Fibroblast of peridontal ligament (primary cell): ENCODE measurements around the gene FADD.

Experiments
- DNase-seq: peaks from one replicate; pipeline ENCODE4 v3.0.0-alpha.2; 2010; ENCODE audit errors: extremely low read depth

FADD gene, protein sequence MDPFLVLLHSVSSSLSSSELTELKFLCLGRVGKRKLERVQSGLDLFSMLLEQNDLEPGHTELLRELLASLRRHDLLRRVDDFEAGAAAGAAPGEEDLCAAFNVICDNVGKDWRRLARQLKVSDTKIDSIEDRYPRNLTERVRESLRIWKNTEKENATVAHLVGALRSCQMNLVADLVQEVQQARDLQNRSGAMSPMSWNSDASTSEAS

DNA sequence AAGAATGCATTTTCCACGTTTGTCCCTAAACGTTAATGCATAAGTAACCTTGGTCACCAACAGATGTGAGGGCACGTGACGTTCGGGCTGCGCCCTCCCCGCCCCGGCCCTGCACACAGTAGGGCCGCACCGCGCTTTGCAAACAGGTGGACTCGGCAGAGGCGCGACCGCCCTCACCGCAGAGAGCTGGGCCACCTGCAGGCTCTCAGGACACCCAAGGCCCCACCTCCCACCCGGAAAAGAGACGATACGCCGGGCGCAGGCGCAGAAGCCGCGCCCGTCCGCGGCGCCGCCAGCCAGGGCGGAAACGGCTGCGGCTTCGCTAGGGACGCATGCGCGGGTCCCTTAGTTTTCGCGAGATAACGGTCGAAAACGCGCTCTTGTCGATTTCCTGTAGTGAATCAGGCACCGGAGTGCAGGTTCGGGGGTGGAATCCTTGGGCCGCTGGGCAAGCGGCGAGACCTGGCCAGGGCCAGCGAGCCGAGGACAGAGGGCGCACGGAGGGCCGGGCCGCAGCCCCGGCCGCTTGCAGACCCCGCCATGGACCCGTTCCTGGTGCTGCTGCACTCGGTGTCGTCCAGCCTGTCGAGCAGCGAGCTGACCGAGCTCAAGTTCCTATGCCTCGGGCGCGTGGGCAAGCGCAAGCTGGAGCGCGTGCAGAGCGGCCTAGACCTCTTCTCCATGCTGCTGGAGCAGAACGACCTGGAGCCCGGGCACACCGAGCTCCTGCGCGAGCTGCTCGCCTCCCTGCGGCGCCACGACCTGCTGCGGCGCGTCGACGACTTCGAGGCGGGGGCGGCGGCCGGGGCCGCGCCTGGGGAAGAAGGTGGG lies at the start of gene FADD:
Gene FADD, plus strand, starts transcription at position 377 of the 831 bp plus-strand sequence. Its CDS starts 164 bp downstream, at position 541.
- DNase-seq, result peak; percentile 90

DNA sequence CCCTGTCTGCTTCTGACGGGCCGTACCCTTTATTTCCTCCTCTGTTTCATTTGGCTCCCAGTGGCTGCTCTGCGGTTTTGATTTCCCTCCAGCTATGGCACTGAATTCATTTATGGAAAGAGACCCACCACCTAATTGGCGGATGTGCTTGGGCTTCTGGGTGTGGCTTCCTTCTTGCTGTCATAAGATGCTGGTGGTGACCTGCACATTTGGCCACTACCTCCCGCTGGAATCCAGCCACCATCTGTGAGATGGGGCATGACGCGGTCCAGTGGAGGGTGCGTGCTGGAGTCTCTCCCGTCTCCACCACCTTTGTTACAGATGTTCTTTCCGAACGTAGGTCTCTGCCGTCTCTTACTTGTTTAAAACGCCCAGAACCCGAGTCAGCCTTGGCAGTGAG lies 47.7 kb upstream of the FADD start:
- no peak for DNase-seq

DNA sequence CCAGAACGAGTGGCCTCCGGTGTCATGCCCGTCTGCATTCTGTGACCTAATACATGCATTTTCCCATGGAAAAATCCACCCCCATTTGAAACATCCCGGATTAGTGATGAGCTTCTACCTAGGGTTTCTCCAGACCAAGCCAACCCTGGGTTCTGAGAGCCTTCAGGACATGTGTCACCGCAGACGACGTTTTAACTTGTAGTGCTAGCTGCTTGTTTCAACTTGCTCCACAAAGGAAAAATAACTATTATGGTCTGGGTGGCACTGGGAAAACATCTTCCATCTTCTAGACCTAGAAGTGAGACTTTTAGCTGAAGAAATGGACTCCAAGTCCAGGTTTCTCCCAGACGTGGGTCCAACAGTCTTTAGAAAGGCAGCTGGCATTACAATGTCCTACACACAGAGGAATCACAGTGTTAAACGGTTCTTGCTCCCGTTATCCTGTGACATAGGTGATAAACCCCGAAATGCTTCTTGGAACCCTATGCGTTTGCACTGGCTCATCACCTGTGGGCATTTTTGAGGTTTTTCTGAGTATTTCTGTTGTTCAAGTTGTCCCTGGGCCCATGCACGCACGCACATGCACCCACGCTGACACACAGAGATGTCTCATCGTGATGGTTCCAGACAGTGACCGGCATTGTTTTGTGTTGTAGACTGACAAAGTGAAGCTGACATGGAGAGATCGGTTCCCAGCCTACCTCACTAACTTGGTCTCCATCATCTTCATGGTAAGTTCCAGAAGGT lies 46.6 kb upstream of the FADD start:
- DNase-seq, result no peak

DNA sequence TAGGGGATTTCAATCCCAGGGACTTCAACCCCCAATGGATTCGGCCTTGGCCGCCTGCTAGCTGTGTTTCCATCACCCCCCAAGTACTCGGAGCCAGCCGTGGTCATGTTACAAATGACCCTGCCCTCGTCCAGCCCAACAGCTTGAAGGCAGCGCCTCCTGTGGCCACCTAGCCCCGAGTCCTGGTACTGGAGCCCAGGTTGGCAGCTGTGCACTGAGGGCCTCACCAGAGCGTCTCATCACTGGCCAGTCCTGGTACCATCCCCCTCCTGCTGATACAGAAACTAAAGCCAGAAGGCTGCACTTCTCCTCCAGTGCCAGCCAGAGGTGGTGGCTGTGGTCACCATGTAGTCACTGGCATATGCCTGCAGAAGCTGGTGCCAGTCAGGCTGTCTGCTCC lies 44.9 kb upstream of the FADD start:
- DNase-seq, result peak; percentile 6

DNA sequence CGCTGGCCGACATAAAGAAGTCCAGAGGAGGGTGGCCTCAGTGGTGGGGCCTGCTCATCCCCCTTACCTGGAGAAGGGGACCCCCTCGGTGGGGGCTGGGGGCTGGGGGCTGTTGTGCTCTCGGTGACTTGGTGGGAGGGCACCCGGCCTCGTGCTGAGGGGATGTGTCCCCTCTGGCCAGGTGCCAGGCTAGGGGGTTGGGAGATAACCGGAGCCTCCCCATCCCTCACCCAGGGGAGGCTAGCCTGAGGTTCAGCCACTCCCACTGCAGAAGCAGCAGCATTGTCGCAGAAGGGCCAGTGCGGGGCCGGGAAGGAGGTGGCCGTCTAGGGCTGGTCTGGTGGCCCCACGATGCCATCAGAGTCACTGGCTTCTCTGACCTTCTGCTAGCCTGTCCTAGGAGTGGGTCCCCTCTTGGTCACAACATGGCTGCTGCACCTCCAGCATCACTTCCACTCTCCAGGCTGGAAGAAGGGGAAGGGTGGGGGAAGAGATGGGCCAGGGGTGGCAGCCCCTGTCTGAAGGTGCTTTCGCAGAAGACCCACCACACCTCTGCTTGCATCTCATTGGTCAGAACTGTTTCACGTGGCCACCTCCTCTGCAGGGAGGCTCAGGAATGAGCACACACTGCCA lies 44.2 kb upstream of the FADD start:
- DNase-seq, result no peak

DNA sequence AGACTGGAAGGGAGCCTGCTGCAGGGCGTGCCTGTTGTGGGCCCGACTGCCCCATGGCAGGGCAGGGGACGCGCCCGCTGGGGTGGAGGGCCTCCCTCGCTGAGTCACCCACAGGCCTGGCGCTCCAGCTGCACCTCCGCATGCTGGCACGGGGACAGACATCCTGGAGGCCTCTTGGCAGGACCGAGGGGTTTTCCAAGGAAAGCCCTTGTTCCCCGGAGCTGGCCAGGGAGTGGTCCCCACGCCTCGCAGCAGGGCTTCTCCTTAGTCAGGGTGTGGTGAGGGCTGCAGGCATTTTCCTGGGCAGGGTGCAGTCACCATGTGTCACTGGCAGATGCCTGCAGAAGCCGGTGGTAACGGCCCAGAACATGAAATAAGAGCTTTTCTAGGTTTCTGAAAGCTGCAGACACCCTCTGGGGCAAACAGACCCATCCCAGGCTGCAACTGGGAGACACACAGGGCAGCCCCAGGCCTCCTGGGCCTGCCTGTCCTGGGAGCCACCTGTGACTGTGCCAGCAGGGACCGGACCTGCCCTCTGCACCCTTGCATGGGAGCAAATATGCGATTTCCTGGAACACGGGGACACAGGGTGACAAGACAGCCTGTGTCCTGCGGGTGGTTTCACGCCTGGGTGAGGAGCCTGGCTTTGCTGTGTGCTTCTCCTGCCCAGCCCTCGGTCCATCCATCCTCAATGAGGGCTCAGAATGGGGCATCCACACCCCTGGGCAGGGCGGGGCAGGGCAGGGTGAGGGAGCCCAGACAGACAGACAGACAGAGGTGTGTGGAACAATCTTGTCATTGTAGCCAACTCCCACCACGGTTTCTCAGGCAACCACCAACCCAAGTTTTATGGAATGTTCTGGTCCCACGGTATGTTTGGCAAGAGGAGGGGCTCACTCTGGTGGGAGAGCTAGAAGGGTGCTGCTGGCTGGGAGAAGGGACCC lies 43.2 kb upstream of the FADD start:
- DNase-seq, result peak; percentile 9

DNA sequence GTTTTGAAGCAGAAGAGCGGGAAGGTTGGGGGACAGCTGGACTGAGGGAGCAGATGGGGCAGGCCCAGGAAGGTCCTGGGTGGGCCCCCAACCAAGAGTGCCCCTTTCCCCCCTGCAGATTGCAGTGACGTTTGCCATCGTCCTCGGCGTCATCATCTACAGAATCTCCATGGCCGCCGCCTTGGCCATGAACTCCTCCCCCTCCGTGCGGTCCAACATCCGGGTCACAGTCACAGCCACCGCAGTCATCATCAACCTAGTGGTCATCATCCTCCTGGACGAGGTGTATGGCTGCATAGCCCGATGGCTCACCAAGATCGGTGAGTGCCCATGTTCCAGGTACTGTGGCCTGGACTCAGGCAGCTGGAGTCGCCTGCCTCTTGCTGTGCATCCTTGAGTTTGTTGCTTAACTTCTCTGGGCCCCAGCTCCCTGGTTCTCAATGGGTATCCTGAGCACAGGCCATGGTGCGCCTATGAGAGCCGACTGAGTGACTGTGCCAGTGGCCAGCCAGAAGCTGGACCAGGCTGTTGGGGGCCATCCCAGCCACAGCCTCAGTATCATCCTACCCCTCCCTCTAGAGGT lies 42.0 kb upstream of the FADD start:
- DNase-seq, result no peak

DNA sequence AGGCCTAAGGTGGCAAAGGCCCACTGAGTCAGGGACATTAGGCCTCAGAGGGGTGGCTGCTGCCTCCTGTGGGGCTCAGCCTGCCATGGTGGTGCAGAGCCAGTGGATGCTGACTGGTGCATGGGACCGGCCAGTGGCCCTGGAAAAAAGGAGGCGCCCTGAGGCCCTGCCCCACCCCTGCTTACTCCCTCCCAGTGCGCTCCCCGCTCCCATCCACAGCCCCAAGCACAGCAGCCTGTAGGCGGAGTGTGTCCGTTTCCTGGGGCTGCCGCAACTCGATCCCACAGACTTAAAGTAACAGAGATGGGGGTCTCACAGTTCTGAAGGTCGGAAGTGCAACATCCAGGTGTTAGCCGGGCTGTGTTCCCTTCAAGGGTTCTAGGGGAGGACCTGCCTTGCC lies 38.4 kb upstream of the FADD start:
- DNase-seq, result no peak

DNA sequence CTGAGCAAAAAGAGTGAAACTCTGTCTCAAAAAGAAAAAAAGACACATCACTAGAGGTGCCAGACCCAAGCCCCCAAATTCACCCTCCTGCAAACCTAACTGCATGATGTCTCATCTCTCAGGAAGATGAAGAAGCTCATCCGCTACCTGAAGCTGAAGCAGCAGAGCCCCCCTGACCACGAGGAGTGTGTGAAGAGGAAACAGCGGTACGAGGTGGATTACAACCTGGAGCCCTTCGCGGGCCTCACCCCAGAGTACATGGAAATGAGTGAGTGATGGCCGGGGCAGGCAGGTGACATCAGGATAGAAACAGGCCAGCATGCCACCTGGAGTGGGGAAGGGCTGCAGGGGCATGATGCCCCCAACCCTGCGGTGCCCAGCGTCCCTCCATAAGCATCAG lies 36.0 kb upstream of the FADD start:
- DNase-seq, result no peak

DNA sequence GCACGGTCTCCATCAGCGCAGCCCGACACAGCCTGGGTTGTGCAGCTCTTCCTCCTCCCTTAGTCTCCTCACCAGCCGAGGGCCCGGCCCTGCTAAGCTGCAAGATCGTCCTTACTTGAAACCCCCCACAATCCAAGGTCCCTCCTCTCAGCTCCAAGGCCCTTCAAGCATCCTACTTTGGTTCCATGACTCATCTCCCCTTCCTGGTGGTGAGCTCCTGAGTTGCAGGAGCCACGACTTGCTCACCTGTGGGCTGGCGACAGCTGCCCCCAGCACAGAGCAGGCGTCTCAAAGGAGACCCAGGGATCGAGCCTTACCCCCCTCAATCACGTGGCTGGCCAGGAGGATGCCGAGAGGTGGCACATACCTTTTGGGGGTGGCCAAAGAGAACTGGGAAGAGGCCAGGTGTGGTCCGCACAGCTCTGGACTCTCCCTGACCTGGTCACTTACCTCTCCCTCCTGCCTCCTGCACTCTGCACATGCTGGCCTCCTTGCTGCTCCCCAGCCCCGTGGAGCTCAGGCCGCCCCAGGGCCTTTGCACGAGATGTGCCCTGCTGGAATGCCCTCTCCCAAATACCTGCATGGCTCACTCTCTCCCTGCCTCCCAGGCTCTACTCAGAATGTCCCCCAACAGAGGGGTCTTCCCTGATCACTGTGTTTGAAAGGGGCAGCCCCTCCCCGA lies 35.2 kb upstream of the FADD start:
- DNase-seq, result no peak

DNA sequence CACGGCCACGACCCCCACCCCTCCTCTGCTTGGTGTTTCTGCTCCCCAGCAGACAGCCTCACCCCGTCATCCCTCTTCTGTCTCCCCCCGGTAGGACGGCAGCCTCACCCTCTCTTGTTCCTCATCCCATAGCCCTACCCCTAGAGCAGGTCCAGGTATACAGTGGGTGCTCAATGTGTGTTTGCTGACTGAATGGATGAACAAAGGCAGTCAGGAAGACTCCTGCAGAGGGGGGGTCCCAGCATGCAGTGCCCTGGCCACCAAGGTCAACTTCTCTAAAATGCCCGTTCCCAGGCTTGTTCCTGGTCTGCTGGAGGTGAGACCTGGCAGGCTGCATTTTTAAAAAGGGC lies 34.7 kb upstream of the FADD start:
- DNase-seq, result no peak

DNA sequence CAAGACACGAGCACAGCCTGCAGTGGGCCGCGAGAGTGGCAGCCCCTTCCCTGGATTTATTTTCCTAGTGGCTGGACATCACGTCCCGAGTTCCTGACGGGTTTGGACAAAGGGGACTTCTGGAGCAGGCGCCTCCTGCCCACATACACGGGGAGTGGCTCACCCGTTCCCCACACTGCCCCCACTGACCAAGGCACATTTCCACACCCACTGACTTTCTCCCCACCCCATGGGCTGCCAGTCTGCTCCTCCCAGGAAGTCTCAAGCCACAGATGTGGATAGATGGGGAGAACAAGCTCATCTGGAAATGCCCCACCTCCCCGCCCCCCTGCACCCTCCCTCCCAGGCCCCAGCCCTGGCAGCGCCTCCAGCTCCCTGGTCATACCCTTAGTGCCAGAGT lies 34.0 kb upstream of the FADD start:
- DNase-seq, result no peak

DNA sequence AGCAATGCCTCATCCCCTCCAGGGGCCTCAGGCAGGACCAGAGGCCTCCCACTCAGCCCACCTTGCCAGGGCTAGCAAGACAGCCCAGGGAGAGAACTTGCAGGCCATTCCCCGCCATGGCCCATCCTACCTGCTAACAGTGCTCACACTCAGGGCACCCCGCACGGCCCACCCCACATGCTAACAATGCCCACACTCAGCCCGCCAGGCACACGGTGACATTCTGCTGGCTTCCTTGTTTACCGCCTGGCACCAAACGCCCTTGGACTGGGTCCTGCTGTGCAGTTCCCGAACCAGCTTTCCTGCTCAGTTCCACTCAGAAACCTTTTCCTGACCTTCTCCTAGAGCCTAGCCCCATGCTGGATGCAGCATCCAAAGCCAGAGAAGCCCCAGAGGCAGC lies 33.5 kb upstream of the FADD start:
- no peak for DNase-seq

DNA sequence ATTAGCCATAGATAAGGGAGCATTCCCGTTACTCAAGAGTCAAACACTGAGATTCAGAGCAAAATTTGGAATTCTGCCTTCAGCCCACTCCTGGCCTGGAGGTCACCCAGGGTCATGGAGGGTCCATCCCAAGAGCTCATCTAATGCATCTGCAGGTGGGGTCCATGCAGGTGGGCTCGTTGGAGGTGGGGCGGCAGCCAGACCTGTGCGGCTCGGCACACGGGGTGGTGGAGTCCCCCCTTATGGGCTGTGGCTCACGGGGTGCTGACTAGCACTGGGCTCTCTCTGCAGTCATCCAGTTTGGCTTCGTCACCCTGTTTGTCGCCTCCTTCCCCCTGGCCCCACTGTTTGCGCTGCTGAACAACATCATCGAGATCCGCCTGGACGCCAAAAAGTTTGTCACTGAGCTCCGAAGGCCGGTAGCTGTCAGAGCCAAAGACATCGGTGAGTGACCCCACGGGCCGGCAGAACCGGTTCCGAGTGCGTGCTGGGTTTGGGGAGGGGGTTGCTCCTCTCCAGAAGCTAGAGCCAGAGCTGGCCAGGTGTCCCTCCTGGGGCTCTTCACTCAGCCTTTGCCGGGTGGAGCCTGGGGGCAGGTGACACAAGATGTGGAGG lies 32.4 kb upstream of the FADD start:
- no peak for DNase-seq

DNA sequence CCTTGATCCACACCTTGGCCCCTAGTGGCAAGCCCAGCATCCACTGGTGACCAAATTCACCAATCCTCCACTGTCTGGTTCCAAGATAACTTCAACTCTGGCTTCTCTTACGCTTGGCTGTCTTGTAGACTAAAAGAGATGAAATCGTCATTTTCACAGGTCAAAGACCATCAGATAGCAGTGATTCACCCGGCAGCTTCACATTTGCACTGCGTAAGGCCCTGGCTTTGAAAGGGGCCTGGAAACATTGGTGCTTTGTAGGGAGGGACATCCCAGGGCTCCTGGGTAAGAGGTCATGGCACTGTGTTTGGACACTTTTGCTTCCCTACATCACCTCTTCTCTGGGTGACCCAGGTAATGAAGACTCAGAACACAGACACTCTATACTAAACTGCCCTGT lies 30.1 kb upstream of the FADD start:
- DNase-seq, result no peak

DNA sequence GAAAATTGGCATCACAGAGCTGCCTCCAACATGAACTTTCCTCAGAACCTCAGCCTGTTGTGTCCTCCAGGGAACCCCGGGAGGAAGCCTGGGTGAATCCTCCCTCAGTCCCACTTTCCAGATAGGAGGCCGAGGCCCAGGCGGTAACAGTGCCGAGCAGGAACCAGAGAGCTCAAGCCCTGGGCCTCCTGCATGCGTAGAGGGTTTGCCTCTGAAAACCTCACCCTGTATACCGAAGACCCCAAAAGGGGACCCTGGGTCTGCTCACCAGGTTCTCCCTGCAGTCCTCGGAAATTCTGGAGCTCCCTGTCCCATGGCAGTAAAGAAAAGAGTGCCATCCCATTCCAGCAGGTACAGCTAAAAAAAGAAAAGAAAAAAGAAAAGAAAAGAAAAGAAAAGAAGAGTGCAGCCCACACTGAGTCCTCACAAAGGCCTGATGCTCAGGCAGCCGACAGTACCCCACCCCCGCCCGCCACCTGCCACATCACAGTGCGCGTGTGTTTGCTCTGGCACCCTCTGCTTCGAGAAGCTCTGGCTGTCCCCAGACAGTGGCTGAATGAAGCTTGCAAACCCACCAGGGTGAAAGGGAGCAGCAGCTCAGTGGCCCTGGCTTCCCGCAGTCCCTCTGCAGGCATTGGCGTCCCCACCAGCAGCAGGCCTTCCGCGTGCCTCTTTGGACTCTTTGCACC lies 28.4 kb upstream of the FADD start:
- no peak for DNase-seq

DNA sequence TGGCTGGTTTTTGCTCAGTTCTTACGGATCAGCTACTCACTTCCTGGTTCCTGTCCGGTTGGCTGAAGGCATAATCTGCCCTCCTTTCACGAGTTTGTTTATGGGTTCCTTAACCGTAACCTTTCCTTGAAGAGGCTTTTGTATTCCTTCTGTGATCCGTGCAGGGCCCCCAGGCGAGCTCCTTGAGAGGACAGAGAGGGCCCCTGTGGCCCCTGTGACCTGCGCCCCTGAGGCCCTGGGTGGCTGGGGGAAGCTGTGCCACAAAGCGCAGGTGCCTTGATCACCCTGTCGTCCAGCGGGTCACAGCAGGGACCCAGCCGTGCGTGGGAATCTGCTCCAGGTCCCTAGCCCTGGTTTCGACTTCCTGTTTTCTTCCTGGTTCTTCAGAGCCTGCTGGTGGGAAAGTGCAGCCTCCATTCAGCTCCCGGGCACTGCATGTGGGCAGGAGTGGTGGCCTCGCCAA lies 27.8 kb upstream of the FADD start:
- DNase-seq, result no peak

DNA sequence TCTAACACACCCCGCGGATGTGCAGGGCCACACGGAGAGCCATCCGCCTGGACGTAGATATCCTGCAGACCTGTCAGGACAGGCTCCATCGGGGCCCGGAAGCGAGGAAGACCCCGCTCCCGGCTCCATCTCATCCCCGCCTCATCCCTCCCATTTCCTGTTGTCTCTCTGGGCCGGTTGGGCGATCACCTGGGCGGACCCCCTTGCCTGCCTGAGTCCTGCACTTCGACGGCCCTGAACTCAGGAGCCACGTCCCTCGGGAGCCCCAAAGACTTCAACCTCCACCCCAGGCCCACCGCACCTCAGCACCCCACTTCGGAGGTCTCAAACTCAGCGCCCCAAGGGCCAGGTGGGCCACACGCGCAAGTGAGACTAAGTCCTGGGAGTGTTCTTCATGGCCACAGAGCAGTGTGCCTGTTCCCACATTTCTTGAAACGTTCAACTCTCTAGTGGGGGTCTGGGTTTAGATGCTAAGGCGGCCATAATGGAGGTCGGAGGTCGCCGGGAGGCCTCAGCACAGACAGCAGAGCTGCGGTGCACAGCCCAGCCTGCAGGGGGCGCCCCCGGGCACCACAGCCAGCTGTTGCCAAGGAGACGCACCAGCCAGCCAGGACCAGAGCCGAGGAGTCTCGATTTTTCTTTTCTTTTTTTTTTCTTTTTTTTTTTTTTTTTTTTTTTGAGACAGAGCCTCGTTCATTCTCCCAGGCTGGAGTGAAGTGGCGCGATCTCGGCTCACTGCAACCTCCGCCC lies 26.0 kb upstream of the FADD start:
- no peak for DNase-seq
